SK-N-SH (cell line): ENCODE results near the gene FAT1. TPM values are rescaled to one million over a fixed set of nuclear protein-coding genes. Genes with fewer than 3 reads are reported as not detected.

Experiments used
- CTCF ChIA-PET: fragments of 300-600, 350-600 bp; formaldehyde crosslinking; extraction: SDS; loops from one replicate; lab custom pipeline; 2021; lab: Yijun Ruan, JAX
- POLR2A ChIA-PET: fragments of 350-600 bp; sonication (Branson Sonifier 250); formaldehyde crosslinking; extraction: SDS; loops from one replicate; lab custom pipeline; 2020; ENCODE audit warnings: antibody characterized with exemption, inconsistent platforms; lab: Yijun Ruan, JAX
- DNase-seq: peaks from one replicate; pipeline ENCODE4 v3.0.0; 2012
- H2AFZ ChIP-seq: fragments of 200-600 bp; sonication (generic); 2 replicates; pipeline ENCODE4 v1.8.1; 2016; ENCODE audit warnings: antibody characterized with exemption, mild to moderate bottlenecking, low read depth
- H3F3A ChIP-seq: fragments of 200-600 bp; sonication (generic); replicated peaks from 2 replicates; pipeline ENCODE3; 2016; ENCODE audit warnings: antibody characterized with exemption, mild to moderate bottlenecking; ENCODE audit not compliant: insufficient read depth
- H3K27ac ChIP-seq, 2 experiments: fragments of 200-500 bp in 1 of 2; fragments of 200-600 bp in 1 of 2; sonication (Bioruptor generic) in 1 of 2; sonication (generic), shearing (Covaris generic) in 1 of 2; 2 replicates each; pipeline versions ENCODE4 v1.5.1 to v1.6.1; 2014 to 2016; ENCODE audit warnings: low read depth in 2 of 2, inconsistent platforms in 1 of 2, low read length in 1 of 2, mild to moderate bottlenecking in 1 of 2, mixed read lengths in 1 of 2
- H3K27me3 ChIP-seq: fragments of 200-600 bp; sonication (generic), shearing (Covaris generic); 2 replicates; pipeline ENCODE4 v1.6.1; 2016; ENCODE audit warnings: mixed run types; ENCODE audit not compliant: insufficient read depth
- H3K36me3 ChIP-seq, 2 experiments: fragments of 200-500 bp in 1 of 2; fragments of 200-600 bp in 1 of 2; sonication (Bioruptor generic) in 1 of 2; sonication (generic) in 1 of 2; replicated peaks in 1 of 2; 2 replicates each; pipeline versions ENCODE3 to v1.5.1; 2014 to 2016; ENCODE audit warnings: low read length in 1 of 2, mild to moderate bottlenecking in 1 of 2; ENCODE audit not compliant: insufficient read depth in 2 of 2, control insufficient read depth in 1 of 2
- H3K4me1 ChIP-seq, 2 experiments: fragments of 200-500 bp in 1 of 2; fragments of 200-600 bp in 1 of 2; sonication (Bioruptor generic) in 1 of 2; sonication (generic), shearing (Covaris generic) in 1 of 2; 2 replicates each; pipeline versions ENCODE4 v1.5.1 to v1.6.1; 2014 to 2016; ENCODE audit warnings: low read depth in 1 of 2, low read length in 1 of 2, mixed run types in 1 of 2; ENCODE audit not compliant: insufficient read depth in 2 of 2, control insufficient read depth in 1 of 2
- H3K4me2 ChIP-seq: fragments of 200-600 bp; sonication (generic), shearing (Covaris generic); 2 replicates; pipeline ENCODE4 v1.6.1; 2017; ENCODE audit warnings: mixed run types
- H3K4me3 ChIP-seq, 2 experiments: fragments of 200-500 bp in 1 of 2; fragments of 200-600 bp in 1 of 2; sonication (Bioruptor generic) in 1 of 2; sonication (generic), shearing (Covaris generic) in 1 of 2; 2 replicates each; pipeline versions ENCODE4 v1.5.1 to v1.8.1; 2014 to 2016; ENCODE audit warnings: low read depth in 2 of 2, inconsistent platforms in 1 of 2, low read length in 1 of 2, mild to moderate bottlenecking in 1 of 2, mixed read lengths in 1 of 2, moderate library complexity in 1 of 2
- H3K79me2 ChIP-seq: fragments of 200-600 bp; sonication (generic); 2 replicates; pipeline ENCODE4 v1.8.1; 2017; ENCODE audit warnings: mild to moderate bottlenecking; ENCODE audit not compliant: insufficient read depth
- H3K9ac ChIP-seq: fragments of 200-600 bp; sonication (generic); 2 replicates; pipeline ENCODE4 v1.6.1; 2017; ENCODE audit warnings: mixed run types
- H3K9me2 ChIP-seq: fragments of 200-600 bp; sonication (generic); 2 replicates; pipeline ENCODE4 v1.6.1; 2017; ENCODE audit warnings: mixed run types
- H3K9me3 ChIP-seq: fragments of 200-600 bp; sonication (generic); 2 replicates; pipeline ENCODE4 v1.6.1; 2017; ENCODE audit warnings: mixed run types, mild to moderate bottlenecking, moderate library complexity
- H4K20me1 ChIP-seq: fragments of 200-600 bp; sonication (generic); 2 replicates; pipeline ENCODE4 v1.6.1; 2017; ENCODE audit warnings: mild to moderate bottlenecking, mixed run types; ENCODE audit not compliant: insufficient read depth
- CTCF ChIP-seq: fragments of 200-600 bp; sonication (generic); IDR thresholded peaks from 2 replicates; pipeline ENCODE4 v1.6.1; 2017; ENCODE audit warnings: antibody characterized with exemption, mild to moderate bottlenecking, moderate library complexity
- ELF1 ChIP-seq: IDR thresholded peaks from 2 replicates; pipeline ENCODE4 v1.4.0; 2012
- EZH2phosphoT487 ChIP-seq: fragments of 200-600 bp; sonication (generic); IDR thresholded peaks from 2 replicates; pipeline ENCODE4 v1.6.1; 2017; ENCODE audit warnings: low read depth, mixed run types, mild to moderate bottlenecking, antibody characterized with exemption, moderate library complexity, borderline replicate concordance
- JUND ChIP-seq: IDR thresholded peaks from 2 replicates; pipeline ENCODE4 v1.4.0; 2012
- NRF1 ChIP-seq: IDR thresholded peaks from 2 replicates; pipeline ENCODE4 v1.6.1; 2012; ENCODE audit warnings: low read depth, mild to moderate bottlenecking, low read length
- RAD21 ChIP-seq: IDR thresholded peaks from 2 replicates; pipeline ENCODE4 v1.6.1; 2012; ENCODE audit warnings: mild to moderate bottlenecking, low read length
- RFX5 ChIP-seq: IDR thresholded peaks from 2 replicates; pipeline ENCODE4 v1.6.1; 2012; ENCODE audit warnings: mild to moderate bottlenecking, improper control_type of control experiment, low read length
- SMC3 ChIP-seq: IDR thresholded peaks from 2 replicates; pipeline ENCODE4 v1.6.1; 2012; ENCODE audit warnings: low read depth, low read length, improper control_type of control experiment
- TCF12 ChIP-seq: IDR thresholded peaks from 2 replicates; pipeline ENCODE4 v1.4.0; 2012
- TEAD4 ChIP-seq: IDR thresholded peaks from 2 replicates; pipeline ENCODE4 v1.4.0; 2012; ENCODE audit warnings: mild to moderate bottlenecking, borderline replicate concordance; ENCODE audit not compliant: insufficient read depth
- WGBS: methylation state at CpG from one replicate; pipeline ENCODE4 v1.1.6; 2017; ENCODE audit warnings: low lambda C conversion rate; 5-methylcytosine and 5-hydroxymethylcytosine counted together
- polyA plus RNA-seq, 3 experiments: library from polyadenylated mRNA; depleted of rRNA; stranded (reverse); fragments of >200 nt; gene quantifications; 2 replicates each; pipeline ENCODE4 v1.2.3, GENCODE V29; 2012
- TF ChIP-seq, protein P1 (sequence below): IDR thresholded peaks from 2 replicates; pipeline ENCODE4; 2012
- TF ChIP-seq, protein P2 (sequence below): fragments of 150-350 bp; IDR thresholded peaks from 2 replicates; pipeline ENCODE4 v1.6.1; 2017; ENCODE audit warnings: antibody characterized with exemption, low read length, low read depth, borderline replicate concordance

The FAT1 gene
- polyA plus RNA-seq, 1 of the 3 experiments (the other 2 are of a cell fraction) = 41.3 TPM

GRCh38 chr4:186725469-186726425, 2.1 kb upstream of the FAT1 start:
- H3K9me2 ChIP-seq = no peaks in the 10 kb centered on the region
- peak; percentile 76 for DNase-seq
- H3K4me3 ChIP-seq = peak overlapping the region; percentile 60 to 74
- peaks cover 0 to 4% of the 10 kb centered on the region in 2 experiments; a peak in 3 of 4 replicates for H3K4me1 ChIP-seq
- H3F3A ChIP-seq = no peaks in the 10 kb centered on the region
- H3K27me3 ChIP-seq = peaks cover 20% of the 10 kb centered on the region; the same call in 1 of the 2 replicates
- ChIA-PET POLR2A (no interaction called here), CTCF (interaction anchor here (0.7 to 1.5 kb wide), 4 partner anchors 13 to 865 kb away, joined by 3 to 10 read pairs (median 4); no protein-coding TSS in a partner anchor)
- 1% methylated on average over 54 of the region's 54 CpGs for WGBS
- H3K79me2 ChIP-seq = peaks cover 47% of the 10 kb centered on the region
- H3K4me2 ChIP-seq = peak overlapping the region; percentile 85
- TF ChIP-seq CTCF = peak; percentile 70
- TF ChIP-seq EZH2phosphoT487 = 0 out of 2 replicates have a peak, but pooled peaks have one; percentile 59
- peak; percentile 67 for TF ChIP-seq RAD21
- TF ChIP-seq, protein P1, sequence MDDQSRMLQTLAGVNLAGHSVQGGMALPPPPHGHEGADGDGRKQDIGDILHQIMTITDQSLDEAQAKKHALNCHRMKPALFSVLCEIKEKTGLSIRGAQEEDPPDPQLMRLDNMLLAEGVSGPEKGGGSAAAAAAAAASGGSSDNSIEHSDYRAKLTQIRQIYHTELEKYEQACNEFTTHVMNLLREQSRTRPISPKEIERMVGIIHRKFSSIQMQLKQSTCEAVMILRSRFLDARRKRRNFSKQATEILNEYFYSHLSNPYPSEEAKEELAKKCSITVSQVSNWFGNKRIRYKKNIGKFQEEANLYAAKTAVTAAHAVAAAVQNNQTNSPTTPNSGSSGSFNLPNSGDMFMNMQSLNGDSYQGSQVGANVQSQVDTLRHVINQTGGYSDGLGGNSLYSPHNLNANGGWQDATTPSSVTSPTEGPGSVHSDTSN = no peak
- TF ChIP-seq SMC3 = peak; percentile 36; the same call in 1 of the 2 replicates
- H3K9me3 ChIP-seq = peaks cover 7% of the 10 kb centered on the region; the same call in 1 of the 2 replicates
- peak overlapping the region in 1 of 2 experiments; percentile 77; a peak in 2 of 4 replicates for H3K27ac ChIP-seq
- H2AFZ ChIP-seq = peak overlapping the region; percentile 67
- peak overlapping the region; percentile 86 for H3K9ac ChIP-seq
- peaks cover 8% of the 10 kb centered on the region; the same call in 1 of the 2 replicates for H4K20me1 ChIP-seq
- H3K36me3 ChIP-seq = no peaks in the 10 kb centered on the region

- Histone ChIP-seq H3K27ac (peak overlapping the region in 1 of 2 experiments; percentile 77; a peak in 2 of 4 replicates), H3K36me3 (no peaks in the 10 kb centered on the region), H3K79me2 (peaks cover 55% of the 10 kb centered on the region), H3K4me1 (peaks cover 0 to 4% of the 10 kb centered on the region in 2 experiments; a peak in 3 of 4 replicates), H3K9me2 (no peaks in the 10 kb centered on the region), H2AFZ (peak overlapping the region; percentile 40; the same call in 1 of the 2 replicates), H4K20me1 (peaks cover 8% of the 10 kb centered on the region; the same call in 1 of the 2 replicates), H3K9me3 (peaks cover 7% of the 10 kb centered on the region; the same call in 1 of the 2 replicates), H3K9ac (peak overlapping the region; percentile 86), H3K4me3 (peak overlapping the region; percentile 60 to 74), H3K27me3 (peaks cover 20% of the 10 kb centered on the region; the same call in 1 of the 2 replicates), H3F3A (no peaks in the 10 kb centered on the region), H3K4me2 (peak overlapping the region; percentile 85)
- TF ChIP-seq ELF1 (0 out of 2 replicates have a peak, but pooled peaks have one; percentile 6), SMC3 (no peak), TEAD4 (no peak), JUND (no peak), EZH2phosphoT487 (no peak), TCF12 (no peak), RFX5 (no peak), NRF1 (no peak)
- TF ChIP-seq, protein P2, sequence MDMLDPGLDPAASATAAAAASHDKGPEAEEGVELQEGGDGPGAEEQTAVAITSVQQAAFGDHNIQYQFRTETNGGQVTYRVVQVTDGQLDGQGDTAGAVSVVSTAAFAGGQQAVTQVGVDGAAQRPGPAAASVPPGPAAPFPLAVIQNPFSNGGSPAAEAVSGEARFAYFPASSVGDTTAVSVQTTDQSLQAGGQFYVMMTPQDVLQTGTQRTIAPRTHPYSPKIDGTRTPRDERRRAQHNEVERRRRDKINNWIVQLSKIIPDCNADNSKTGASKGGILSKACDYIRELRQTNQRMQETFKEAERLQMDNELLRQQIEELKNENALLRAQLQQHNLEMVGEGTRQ = no peak
- POLR2A ChIA-PET = no interaction called here
- CTCF ChIA-PET = interaction anchor here (0.7 to 1.5 kb wide), 4 partner anchors 14 to 866 kb away, joined by 3 to 10 read pairs (median 4); no protein-coding TSS in a partner anchor
- DNase-seq = no peak
- 2% methylated on average over 19 of the region's 19 CpGs for WGBS
These were observed 1.3 kb upstream of the FAT1 start for GRCh38 chr4:186724864-186725468.
